MCF 10A (cell line): ENCODE data around the gene PTH1R. TPM values are rescaled to one million over a fixed set of nuclear protein-coding genes. Genes with fewer than 3 reads are reported as not detected.
A peak's percentile ranks its signal among the peaks of the same experiment; 100 is the strongest.

Experiments used
- BruUV-seq: library from RNA; stranded (reverse); fragments of 400-500 nt; replicated peaks from 2 replicates; lab custom pipeline; 2021; lab: Mats Ljungman, UMichigan
- CTCF ChIA-PET: fragments of 300-600 bp; sonication (Branson Sonifier 250); formaldehyde crosslinking; extraction: SDS; loops from one replicate; lab custom pipeline; 2021; ENCODE audit warnings: antibody characterized with exemption, inconsistent platforms; lab: Yijun Ruan, JAX
- POLR2A ChIA-PET: fragments of 300-600, 350-650 bp; sonication (Branson Sonifier 250); formaldehyde crosslinking; extraction: SDS; loops from one replicate; lab custom pipeline; 2020; ENCODE audit warnings: antibody characterized with exemption, inconsistent platforms; lab: Yijun Ruan, JAX
- DNase-seq: peaks from one replicate; pipeline ENCODE4 v3.0.0-alpha.2; 2018; ENCODE audit not compliant: unreplicated experiment
- H3K27ac Mint-ChIP-seq: one replicate; pipeline ENCODE4 v1.8.0; 2022; ENCODE audit warnings: mild to moderate bottlenecking, low read depth, mixed read lengths; ENCODE audit not compliant: unreplicated experiment
- H3K27me3 Mint-ChIP-seq: one replicate; pipeline ENCODE4 v1.8.0; 2022; ENCODE audit warnings: mixed read lengths; ENCODE audit not compliant: insufficient read depth, unreplicated experiment
- H3K36me3 Mint-ChIP-seq: one replicate; pipeline ENCODE4 v1.8.0; 2022; ENCODE audit warnings: mild to moderate bottlenecking, moderate library complexity, mixed read lengths; ENCODE audit not compliant: insufficient read depth, unreplicated experiment
- H3K4me1 Mint-ChIP-seq: one replicate; pipeline ENCODE4 v1.8.0; 2022; ENCODE audit warnings: mixed read lengths; ENCODE audit not compliant: insufficient read depth, unreplicated experiment
- H3K4me3 Mint-ChIP-seq: one replicate; pipeline ENCODE4 v1.8.0; 2022; ENCODE audit warnings: mild to moderate bottlenecking, moderate library complexity, mixed read lengths; ENCODE audit not compliant: unreplicated experiment
- H3K9me3 Mint-ChIP-seq: one replicate; pipeline ENCODE4 v1.8.0; 2022; ENCODE audit warnings: mixed read lengths; ENCODE audit not compliant: unreplicated experiment
- intact Hi-C: fragments of 100-400 bp; cut with micrococcal nuclease; formaldehyde crosslinking; loops from 2 replicates; pipeline ENCODE4 v1.14.1; 2022
- total RNA-seq: library from RNA; stranded (reverse); gene quantifications from 2 replicates; pipeline ENCODE4 v1.2.3, GENCODE V29; 2022
- TF ChIP-seq, protein P1 (sequence below): fragments of 200-600 bp; IDR thresholded peaks from one replicate; pipeline ENCODE4 v1.8.0; 2022; ENCODE audit warnings: antibody characterized with exemption, mild to moderate bottlenecking; ENCODE audit not compliant: unreplicated experiment

The PTH1R gene
- total RNA-seq, 1 experiment from 2014 or later = not detected

DNA sequence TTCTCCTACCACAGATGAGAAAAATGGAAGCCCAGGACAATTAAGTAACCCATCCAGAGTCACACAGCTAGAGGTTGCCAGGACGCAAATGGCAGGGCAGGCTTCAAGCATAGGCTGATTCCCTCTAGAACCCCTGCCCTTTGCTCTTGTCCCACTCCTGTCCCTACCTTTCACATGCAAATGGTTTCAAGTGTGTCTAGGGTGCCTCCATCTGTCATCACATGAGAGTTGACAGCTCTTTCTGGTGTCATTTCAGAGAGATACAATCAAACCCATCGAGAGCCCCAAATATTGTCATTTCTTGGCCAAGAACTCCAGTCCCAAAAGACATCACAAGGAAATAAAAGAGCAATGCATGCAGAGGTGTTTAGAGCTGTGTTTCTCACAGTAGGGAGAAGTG lies 75.3 kb downstream of the PTH1R start:
- POLR2A ChIA-PET = no interaction called here
- Mint-ChIP-seq H3K27me3 (no peaks in the 10 kb centered on the region), H3K36me3 (peaks cover 3% of the 10 kb centered on the region), H3K9me3 (no peaks in the 10 kb centered on the region), H3K27ac (peak overlapping the region; percentile 41), H3K4me3 (no peak overlapping the region), H3K4me1 (peaks cover 34% of the 10 kb centered on the region)
- intact Hi-C loops = no loop called here
- CTCF ChIA-PET = no interaction called here
- TF ChIP-seq, protein P1, sequence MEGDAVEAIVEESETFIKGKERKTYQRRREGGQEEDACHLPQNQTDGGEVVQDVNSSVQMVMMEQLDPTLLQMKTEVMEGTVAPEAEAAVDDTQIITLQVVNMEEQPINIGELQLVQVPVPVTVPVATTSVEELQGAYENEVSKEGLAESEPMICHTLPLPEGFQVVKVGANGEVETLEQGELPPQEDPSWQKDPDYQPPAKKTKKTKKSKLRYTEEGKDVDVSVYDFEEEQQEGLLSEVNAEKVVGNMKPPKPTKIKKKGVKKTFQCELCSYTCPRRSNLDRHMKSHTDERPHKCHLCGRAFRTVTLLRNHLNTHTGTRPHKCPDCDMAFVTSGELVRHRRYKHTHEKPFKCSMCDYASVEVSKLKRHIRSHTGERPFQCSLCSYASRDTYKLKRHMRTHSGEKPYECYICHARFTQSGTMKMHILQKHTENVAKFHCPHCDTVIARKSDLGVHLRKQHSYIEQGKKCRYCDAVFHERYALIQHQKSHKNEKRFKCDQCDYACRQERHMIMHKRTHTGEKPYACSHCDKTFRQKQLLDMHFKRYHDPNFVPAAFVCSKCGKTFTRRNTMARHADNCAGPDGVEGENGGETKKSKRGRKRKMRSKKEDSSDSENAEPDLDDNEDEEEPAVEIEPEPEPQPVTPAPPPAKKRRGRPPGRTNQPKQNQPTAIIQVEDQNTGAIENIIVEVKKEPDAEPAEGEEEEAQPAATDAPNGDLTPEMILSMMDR = no peak
- DNase-seq = no peak
- BruUV-seq = no TSS peak

Other genes with a start within 250 kb of the PTH1R start
- gene ALS2CL, start 184.0 kb upstream of the PTH1R start, total RNA-seq = 93.6 and 95.5 TPM in 2 replicates
- 0.26 and 1.0 TPM in 2 replicates for gene TMIE, start 176.3 kb upstream of the PTH1R start, total RNA-seq
- not detected in 2 replicates for gene PRSS50, start 159.9 kb upstream of the PTH1R start, total RNA-seq
- gene MYL3, start 14.3 kb upstream of the PTH1R start, total RNA-seq = not detected in 2 replicates
- 43.9 and 45.9 TPM in 2 replicates for gene CCDC12, start 99.0 kb downstream of the PTH1R start, total RNA-seq
- 14.2 and 20.2 TPM in 2 replicates for gene NBEAL2, start 101.9 kb downstream of the PTH1R start, total RNA-seq